Brain pericyte (primary cell): ENCODE data around the gene PML.

Source experiments
- DNase-seq: peaks from one replicate; pipeline ENCODE4 v3.0.0-alpha.2; 2012; ENCODE audit warnings: low read depth, low spot score

PML gene

DNA sequence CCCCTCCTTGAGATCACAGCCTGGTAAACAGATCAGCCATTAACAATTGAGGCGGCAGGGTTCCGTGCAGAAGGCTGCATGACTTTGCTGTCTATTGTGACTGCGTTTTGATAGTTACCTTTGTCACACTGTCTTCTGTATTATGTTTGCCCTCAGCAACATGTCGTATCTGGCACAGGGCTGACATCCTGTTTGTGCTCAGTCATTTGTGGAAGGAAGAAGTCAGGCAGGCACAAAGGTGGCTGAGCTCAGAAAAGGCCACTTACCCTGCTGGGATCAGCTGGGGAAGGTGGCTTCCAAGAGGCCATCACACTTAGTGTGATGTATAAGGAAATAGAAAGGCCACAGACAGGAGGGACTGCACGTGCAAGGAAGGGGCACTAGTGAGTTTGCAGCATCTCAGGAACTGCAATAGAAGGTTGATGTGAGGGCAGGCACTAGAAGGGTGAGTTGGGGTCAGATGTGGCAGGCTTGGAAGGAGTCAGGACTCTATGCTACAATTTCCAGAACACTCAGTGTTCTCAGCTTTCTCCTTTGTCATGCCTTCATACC, 13.4 kb downstream of the PML start:
- DNase-seq = no peak

DNA sequence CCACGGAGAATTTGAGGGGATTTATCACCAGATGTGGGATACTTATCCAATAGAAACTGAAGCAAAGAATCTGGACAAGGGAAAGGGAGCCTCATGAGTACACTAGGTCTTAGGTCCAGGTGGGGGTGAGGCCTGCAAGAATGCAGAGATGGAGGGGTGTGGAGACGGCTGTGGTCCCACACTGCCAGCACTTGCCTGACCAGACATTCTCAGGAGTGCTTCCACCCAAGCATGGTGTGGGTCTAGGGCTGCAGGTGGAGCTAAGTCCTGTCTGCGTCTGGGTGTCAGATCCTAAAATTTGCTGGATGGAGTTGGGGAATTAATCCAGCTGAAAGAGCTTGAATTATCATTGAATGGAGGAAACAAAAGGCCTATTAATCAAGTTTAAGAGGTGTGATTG, 14.4 kb downstream of the PML start:
- DNase-seq = no peak

DNA sequence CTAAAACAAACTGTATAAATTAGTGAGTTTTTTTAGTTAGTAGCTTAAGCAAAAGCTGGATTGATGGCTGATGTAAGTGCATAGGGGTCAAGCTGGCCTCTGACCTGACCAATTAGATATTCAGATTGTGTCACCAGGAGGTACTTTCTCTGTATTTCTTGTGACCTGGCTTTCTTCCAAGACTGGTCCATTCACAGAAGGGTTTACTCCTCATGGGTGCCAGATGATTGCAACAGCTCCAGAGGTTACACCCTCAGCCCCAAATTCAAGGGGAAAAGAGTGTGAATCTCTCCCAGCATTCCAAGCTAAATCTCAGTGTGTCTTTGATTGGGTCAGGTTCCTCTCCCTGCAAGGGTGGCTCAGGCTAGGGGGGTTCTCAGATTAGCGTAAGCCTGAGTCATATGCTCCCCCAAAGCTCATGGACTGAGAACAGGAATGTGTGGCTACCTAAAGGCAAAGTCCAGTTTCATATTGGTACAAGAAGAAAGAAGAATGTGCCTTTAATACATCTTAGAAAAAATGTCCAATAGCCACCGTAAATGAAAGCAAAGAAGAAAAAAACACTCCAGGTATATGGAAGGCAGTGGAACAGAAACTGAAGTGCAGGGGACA, 16.5 kb downstream of the PML start:
- DNase-seq = no peak

DNA sequence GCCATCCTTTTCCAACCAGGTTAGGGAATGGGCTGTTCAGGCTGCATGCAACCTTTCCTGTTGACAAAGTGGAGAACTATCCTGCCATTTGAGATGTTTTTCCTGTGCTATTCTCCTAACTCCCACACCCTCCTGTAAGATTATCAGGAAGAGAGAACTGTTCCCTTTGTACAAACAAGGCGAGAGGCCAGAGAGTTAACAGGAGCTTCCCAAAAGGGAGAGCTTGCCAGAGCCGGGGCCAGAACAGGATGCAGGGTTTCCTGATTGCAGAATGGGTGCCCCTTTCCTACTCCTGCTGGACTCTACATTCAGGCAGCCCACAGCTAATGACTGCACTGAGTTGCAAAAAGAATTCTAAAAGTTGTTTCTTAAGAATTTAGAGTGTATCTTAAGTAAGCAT, 17.1 kb downstream of the PML start:
- DNase-seq = no peak

DNA sequence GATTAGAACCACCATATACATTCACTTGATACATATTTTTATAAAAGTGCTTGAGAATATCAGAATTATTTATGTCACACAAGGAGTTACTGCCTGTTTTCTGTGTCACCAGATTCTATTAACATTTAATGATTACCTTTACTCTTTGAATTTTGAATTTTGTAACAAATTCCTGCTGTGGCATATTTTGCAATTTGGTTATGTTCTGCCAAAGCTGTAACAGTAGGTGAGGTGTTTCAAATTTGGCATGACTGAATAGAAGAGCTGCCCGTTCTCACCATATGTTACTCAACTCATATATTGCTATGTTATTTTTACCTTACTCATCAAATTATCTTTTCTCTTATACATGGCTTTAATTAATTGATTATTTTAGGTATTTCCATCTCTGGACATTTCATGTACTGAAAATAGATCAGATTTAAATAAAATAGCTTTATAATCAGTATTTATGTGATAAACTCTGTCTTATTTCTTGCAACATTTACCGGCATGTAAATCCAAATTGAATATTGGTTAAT, 18.9 kb downstream of the PML start:
- DNase-seq = no peak

DNA sequence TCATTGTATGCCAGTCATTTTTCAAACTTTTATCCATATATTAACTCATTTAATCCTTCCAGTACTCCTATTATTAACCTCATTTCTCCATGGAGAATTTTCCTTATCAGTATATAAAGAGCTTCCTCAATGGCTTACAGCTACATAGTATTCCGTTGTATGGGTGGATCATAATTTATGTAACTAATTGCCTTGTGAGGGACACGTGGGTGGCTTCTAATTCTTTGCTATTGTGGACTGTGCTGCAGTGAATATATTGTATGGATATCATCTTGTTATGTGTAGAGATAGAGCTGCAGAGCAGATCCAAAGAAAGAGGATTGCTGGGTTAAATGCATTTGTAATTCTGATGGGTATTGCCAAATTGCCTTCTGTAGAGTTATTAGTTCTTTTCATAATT, 25.2 kb downstream of the PML start:
- no peak for DNase-seq

DNA sequence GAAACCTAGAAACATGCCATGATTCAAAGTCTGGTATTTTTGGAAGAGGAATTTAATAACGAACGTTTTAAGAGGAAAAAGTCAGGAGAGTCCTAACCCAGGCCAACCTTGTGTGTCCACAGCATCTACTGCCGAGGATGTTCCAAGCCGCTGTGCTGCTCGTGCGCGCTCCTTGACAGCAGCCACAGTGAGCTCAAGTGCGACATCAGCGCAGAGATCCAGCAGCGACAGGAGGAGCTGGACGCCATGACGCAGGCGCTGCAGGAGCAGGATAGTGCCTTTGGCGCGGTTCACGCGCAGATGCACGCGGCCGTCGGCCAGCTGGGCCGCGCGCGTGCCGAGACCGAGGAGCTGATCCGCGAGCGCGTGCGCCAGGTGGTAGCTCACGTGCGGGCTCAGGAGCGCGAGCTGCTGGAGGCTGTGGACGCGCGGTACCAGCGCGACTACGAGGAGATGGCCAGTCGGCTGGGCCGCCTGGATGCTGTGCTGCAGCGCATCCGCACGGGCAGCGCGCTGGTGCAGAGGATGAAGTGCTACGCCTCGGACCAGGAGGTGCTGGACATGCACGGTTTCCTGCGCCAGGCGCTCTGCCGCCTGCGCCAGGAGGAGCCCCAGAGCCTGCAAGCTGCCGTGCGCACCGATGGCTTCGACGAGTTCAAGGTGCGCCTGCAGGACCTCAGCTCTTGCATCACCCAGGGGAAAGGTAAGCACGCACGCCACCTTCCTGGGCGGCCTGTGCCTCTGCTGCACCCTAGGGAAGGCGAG, 28.4 kb downstream of the PML start:
- DNase-seq = no peak

DNA sequence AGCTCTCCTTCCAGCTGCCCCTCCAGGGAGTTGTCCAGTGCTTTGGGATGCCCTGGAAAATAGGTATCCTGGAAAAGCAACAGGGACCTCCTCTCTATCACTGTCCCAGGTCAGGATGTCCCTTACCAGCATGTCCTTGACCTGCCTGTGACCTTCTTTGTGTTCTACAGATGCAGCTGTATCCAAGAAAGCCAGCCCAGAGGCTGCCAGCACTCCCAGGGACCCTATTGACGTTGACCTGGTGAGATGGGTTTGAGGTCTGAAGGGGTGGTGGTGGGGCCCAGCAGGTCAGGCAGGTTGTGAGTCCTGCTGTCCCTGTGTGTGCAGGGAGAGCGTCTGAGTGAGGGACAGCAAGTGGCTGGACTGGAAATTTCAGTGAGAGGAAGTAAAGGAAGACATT, 30.2 kb downstream of the PML start:
- DNase-seq = no peak

DNA sequence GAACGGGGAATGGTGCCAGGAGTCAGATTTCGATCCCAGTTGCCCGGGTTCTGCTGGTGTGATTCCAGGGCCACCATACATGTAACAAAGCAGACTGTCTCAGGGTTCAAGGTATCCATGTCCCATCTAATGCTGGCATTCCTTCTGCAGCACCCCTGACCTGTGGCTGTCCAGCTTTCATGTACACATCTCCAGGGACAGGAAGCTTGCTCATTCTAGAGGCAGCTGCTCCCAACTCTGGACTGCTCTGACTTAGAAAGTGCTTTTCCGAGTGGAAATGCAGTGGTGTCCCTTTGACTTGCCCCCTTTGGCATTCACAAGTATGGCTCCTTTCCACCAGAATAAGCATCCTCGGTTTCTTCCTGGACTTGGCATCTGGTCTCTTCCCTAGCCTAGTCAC, 30.9 kb downstream of the PML start:
- no peak for DNase-seq

DNA sequence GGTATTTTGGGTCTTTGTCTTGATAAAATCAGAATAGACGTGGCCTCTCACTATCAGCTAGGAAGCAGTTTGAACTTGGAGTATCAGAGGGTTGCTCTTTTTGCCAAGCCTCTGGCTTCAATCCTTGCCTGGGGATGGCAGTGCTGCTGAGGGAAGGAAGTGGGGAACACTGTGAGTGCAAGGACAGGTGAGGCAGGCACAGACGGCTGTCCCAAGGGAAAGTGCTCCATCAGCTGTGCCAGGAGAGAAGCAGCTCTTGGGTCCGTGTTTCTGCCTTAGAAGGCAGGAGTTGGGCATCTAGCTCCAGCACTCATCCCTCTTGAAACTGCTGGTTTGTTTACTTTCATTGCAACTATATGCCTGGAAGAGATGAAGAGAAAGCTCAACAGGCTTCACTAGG, 33.2 kb downstream of the PML start:
- no peak for DNase-seq

DNA sequence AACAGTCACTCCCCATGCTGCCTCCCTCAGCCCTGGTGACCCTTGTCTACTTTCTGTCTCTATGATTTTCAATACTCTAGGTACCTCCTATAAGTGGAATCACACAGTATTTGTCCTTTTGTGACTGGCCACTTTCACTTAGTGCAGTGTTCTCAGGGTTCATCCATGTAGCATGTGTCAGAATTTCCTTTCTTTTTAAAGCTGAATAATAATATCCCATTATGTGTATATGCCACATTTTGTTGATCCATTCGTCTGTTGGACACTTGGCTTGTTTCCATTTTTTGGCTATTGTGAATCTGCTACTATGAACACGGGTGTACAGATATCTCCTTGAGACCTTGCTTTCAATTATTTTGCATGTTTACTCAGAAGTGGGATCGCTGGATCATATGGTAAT, 34.1 kb downstream of the PML start:
- DNase-seq = no peak

DNA sequence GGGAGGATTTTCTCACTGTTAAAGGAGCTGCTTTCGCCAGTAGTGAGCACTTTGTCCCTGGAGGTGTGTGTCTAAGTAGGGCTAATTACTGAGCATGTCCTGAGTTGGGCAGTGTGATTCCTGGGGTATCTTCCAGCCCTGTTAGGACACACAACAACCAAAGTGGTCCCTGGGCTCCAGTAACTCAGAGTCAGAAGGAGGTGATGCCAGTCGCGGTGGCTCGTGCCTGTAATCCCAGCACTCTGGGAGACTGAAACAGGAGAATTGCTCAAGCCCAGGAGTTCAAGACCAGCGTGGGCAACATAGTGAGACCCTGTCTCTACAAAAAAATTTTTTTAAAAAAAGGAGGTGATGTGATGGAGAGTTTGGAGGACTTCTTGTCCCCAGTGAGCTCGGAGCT, 37.5 kb downstream of the PML start:
- DNase-seq = no peak

DNA sequence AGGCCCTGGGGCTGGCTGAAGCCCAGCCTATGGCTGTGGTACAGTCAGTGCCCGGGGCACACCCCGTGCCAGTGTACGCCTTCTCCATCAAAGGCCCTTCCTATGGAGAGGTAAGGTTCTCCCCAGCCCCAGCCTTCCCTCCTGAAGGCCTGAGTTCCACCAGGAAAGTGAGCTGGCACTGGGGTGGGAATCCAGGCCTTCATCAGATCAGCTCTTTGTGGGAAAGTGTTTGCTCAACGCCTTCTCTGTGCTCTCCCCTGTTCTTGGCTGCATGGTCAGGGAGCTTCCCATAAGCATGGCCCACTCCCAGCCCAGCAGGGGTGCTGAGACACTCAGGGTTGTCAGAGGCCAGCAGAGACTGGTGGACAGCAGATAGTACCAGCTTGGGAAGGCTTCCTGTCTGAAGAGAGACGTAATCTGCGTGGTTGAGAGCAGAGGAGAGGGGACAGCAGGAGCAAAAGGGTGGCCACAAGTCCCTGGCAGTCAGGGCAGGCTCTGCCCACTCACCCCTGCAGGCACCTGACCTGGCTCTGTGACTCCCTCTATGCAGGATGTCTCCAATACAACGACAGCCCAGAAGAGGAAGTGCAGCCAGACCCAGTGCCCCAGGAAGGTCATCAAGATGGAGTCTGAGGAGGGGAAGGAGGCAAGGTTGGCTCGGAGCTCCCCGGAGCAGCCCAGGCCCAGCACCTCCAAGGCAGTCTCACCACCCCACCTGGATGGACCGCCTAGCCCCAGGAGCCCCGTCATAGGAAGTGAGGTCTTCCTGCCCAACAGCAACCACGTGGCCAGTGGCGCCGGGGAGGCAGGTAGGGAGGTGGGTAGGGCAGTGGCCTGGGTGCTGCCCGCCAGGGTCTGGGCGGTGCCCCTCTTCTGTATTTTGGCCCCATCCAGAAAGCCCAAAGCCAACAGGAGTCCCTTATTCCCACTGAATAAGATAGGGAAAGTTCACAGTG, 38.4 kb downstream of the PML start:
- no peak for DNase-seq

DNA sequence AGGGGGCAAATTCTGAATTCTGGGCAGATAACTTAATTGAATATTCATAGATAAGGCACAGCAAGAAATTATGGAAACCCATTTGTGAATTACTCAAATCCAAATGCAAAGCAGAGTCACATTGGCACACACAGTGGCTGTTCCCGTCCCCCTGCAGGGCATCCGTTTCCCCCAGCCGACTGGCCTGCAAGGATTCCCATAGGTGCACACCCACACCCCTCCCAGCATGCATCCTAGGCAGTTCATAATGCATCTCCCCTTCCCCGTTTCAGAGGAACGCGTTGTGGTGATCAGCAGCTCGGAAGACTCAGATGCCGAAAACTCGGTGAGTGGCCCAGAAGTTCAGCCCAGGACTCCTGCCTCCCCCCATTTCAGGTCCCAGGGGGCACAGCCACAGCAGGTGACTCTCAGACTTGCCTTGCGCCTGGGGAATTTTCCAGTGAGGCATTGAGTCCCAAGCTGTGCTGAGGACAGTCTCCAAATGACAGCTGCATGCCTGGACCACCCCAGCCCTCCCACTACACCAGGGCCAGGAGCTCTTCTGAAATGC, 39.8 kb downstream of the PML start:
- no peak for DNase-seq

DNA sequence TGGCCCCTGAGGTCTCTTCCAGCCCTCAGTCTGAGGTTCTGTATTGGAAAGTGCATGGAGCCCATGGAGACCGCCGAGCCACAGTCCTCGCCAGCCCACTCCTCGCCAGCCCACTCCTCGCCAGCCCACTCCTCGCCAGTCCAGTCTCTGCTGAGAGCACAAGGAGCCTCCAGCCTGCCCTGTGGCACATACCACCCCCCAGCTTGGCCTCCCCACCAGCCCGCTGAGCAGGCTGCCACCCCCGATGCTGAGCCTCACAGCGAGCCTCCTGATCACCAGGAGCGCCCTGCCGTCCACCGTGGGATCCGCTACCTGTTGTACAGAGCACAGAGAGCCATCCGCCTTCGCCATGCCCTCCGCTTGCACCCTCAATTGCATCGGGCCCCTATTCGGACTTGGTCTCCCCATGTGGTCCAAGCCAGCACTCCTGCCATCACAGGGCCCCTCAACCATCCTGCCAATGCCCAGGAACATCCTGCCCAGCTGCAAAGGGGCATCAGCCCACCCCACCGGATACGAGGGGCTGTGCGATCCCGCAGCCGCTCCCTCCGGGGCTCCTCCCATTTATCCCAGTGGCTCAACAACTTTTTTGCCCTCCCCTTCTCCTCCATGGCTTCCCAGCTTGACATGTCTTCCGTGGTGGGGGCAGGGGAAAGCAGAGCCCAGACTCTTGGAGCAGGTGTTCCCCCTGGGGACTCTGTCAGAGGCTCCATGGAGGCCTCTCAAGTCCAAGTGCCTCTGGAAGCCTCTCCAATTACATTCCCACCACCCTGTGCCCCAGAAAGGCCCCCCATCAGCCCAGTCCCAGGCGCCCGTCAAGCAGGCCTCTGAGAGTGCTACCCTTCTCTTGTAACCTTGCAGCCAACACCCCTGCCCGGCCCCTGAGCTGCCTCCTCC, 40.9 kb downstream of the PML start:
- no peak for DNase-seq

DNA sequence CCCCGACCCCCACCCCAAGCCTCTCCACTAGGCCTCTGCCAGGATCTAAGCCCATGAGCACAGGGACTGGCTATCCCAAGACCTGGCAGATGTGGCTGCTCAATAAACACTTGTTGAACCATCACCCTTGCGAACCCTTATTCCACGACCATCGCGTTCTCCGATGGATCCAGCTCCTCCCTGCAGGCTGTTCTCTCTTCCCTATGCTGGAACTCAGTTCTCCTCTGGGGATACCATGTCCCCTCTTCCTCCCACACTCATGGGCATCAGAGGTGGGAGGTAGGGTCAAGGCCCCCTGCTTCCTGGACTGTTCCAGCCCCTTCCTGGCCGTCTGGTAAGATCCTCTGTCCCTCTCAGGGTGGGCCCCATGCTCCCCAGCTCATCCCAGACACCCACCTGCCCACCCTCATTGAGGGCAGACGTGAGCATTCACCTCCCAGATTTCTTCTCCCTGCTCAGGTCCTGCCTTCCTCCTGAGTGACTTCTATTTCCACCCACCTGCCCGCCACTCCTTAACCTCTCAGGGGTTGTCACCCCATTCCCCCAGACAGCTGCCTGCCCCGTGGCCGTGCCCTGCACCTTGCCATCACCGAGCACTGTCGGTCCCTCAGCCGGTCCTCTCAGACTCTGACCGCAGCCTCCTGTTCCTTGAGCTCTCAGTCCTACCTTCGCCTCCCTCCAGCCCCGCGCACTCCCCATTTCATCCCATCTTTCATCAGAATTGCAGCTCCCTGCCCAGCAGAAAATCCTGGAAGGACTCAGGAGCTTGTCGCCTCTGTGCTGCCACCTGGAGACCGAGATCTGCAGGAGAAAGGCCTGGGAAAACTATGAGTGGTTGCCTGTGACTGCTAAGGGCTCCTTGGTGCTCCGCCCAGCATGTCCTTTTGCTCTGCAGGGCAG, 42.0 kb downstream of the PML start:
- no peak for DNase-seq

DNA sequence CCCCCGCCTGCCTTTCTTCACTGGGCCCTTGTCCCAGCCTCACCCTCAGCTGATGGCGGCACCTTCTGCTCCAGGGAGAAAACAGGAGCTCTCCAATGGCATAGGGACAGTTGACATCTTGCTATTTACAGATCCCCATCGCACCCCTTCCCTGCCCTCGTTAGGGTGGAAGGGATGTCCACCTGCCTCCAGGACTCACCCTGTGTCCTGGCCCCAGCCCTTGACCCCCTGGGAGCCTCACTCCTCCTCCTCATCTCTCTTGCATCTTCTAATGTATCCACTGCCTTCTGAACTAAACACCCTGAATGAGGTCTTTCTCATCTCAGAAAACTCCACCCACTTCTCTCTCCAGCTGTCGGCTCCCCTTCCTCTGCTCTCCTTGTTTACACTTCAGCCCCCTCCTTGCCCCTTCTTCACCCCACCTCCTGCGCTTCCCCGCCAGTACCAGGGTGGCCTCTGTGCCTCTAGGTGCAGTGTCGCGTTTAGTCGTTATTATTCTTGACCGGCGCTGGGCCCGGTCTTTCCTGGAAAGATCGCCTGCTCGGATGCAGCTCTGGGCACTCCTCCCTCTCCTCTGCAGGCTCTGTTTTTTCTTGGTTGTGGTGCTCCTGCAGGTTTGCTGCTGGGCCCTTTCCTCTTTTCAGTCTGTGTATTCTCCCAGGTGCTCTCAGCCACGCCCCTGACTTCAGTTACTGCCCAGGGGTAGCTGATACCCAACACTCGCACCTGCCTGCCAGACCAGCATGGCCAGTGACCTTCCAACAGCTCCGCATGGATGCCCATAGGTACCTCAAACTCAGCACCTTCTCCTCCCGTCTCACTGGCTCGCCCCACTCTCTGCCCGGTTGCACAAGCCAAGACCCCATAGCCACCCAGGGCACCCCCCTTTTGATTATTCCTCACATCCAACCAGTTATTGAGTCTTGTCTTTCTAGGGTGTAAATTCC, 42.9 kb downstream of the PML start:
- no peak for DNase-seq
